Upper lobe of left lung (tissue), 4 donors: Measurements from ENCODE around the gene FNDC3B.

Experiments used
- POLR2AphosphoS5 ChIP-seq, 2 donors: sonication (generic); formaldehyde crosslinking; IDR thresholded peaks; one replicate each; pipeline ENCODE4 v1.5.1; 2017; ENCODE audit warnings: antibody characterized with exemption in 2 of 2
- TF ChIP-seq, protein P1 (sequence below), 6 experiments: fragments of 450-650 bp in 4 of 6; fragments of 200-600 bp in 2 of 6; sonication (generic) in 2 of 6; IDR thresholded peaks; one replicate each; pipeline ENCODE4 v1.5.1; 2016 to 2019; ENCODE audit warnings: antibody characterized with exemption in 6 of 6

DNA sequence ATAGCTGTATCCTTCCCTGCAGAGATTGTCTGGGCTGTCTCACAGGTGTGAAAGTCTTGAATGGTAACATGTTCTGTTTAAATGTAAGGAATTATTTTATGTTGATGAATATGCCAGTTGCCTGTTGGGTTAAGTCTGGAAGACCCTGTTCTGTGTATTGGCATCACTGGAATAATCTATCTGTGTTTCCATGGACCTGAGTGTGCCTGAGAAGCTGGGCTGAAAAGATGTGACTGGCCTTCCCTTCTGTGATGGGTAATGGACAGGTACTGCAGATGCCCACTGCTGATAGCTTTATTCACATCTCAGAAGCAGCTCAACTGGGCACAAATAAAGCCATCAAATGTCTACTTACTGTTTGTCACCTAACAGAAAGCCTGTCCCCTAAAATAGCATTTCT lies 196.3 kb downstream of the FNDC3B start:
- TF ChIP-seq, protein P1, sequence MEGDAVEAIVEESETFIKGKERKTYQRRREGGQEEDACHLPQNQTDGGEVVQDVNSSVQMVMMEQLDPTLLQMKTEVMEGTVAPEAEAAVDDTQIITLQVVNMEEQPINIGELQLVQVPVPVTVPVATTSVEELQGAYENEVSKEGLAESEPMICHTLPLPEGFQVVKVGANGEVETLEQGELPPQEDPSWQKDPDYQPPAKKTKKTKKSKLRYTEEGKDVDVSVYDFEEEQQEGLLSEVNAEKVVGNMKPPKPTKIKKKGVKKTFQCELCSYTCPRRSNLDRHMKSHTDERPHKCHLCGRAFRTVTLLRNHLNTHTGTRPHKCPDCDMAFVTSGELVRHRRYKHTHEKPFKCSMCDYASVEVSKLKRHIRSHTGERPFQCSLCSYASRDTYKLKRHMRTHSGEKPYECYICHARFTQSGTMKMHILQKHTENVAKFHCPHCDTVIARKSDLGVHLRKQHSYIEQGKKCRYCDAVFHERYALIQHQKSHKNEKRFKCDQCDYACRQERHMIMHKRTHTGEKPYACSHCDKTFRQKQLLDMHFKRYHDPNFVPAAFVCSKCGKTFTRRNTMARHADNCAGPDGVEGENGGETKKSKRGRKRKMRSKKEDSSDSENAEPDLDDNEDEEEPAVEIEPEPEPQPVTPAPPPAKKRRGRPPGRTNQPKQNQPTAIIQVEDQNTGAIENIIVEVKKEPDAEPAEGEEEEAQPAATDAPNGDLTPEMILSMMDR (IDR thresholded peaks at IDR 0.05), result no peak
- no peak for TF ChIP-seq POLR2AphosphoS5 (IDR thresholded peaks at IDR 0.05)
